CD8-positive, alpha-beta memory T cell (primary cell): ENCODE results near the gene KPTN. TPM values are rescaled to one million over a fixed set of nuclear protein-coding genes. Genes with fewer than 3 reads are reported as not detected.
A peak's percentile ranks its signal among the peaks of the same experiment; 100 is the strongest.

Experiments used
- CTCF ChIA-PET: fragments of 350-600 bp; sonication (Branson Sonifier 250); formaldehyde crosslinking; loops from one replicate; lab custom pipeline; 2021; ENCODE audit warnings: antibody characterized with exemption; lab: Charles Lee
- POLR2A ChIA-PET: fragments of 350-600 bp; sonication (Branson Sonifier 250); formaldehyde crosslinking; loops from one replicate; lab custom pipeline; 2021; ENCODE audit warnings: antibody characterized with exemption; lab: Charles Lee
- DNase-seq, 5 donors: peaks; one replicate each; pipeline versions ENCODE4 v3.0.0 to v3.0.0-alpha.2; 2020 to 2022; ENCODE audit warnings: mixed read lengths in 1 of 5
- H3K27ac ChIP-seq: one replicate; pipeline ENCODE4 v1.7.0; 2013; ENCODE audit warnings: low read depth, mild to moderate bottlenecking, low read length, moderate library complexity
- H3K27me3 ChIP-seq: 2 replicates; pipeline ENCODE4 v1.7.0; 2013; ENCODE audit warnings: low read length, mild to moderate bottlenecking; ENCODE audit not compliant: insufficient read depth, poor library complexity, severe bottlenecking
- H3K36me3 ChIP-seq: 2 replicates; pipeline ENCODE4 v1.7.0; 2013; ENCODE audit warnings: mild to moderate bottlenecking, low read length, moderate library complexity; ENCODE audit not compliant: insufficient read depth
- H3K4me1 ChIP-seq: 2 replicates; pipeline ENCODE4 v1.7.0; 2013; ENCODE audit warnings: mild to moderate bottlenecking, low read length, moderate library complexity; ENCODE audit not compliant: insufficient read depth
- H3K4me3 ChIP-seq: 2 replicates; pipeline ENCODE4 v1.7.0; 2013; ENCODE audit warnings: mild to moderate bottlenecking, low read length
- H3K9me3 ChIP-seq: 2 replicates; pipeline ENCODE4 v1.7.0; 2013; ENCODE audit warnings: mild to moderate bottlenecking, low read length
- H3K27ac Mint-ChIP-seq, 8 donors: one replicate each; pipeline ENCODE4 v1.8.0; 2020 to 2021; ENCODE audit warnings: mixed read lengths in 8 of 8, mild to moderate bottlenecking in 6 of 8, inconsistent platforms in 3 of 8, moderate library complexity in 3 of 8
- H3K27me3 Mint-ChIP-seq, 2 donors: one replicate each; pipeline ENCODE4 v1.8.0; 2020 to 2021; ENCODE audit warnings: mixed read lengths in 2 of 2, mild to moderate bottlenecking in 1 of 2, moderate library complexity in 1 of 2
- H3K36me3 Mint-ChIP-seq, 3 donors: one replicate each; pipeline ENCODE4 v1.8.0; 2020 to 2021; ENCODE audit warnings: mixed read lengths in 3 of 3, inconsistent platforms in 1 of 3, mild to moderate bottlenecking in 1 of 3
- H3K4me1 Mint-ChIP-seq, 3 donors: one replicate each; pipeline ENCODE4 v1.8.0; 2020 to 2021; ENCODE audit warnings: mixed read lengths in 3 of 3, inconsistent platforms in 1 of 3, mild to moderate bottlenecking in 1 of 3
- H3K4me3 Mint-ChIP-seq, 7 donors: one replicate each; pipeline ENCODE4 v1.8.0; 2020 to 2021; ENCODE audit warnings: mixed read lengths in 7 of 7, mild to moderate bottlenecking in 6 of 7, moderate library complexity in 4 of 7, inconsistent platforms in 2 of 7
- H3K9me3 Mint-ChIP-seq, 5 donors: one replicate each; pipeline ENCODE4 v1.8.0; 2020 to 2022; ENCODE audit warnings: mixed read lengths in 5 of 5, mild to moderate bottlenecking in 3 of 5, moderate library complexity in 2 of 5, inconsistent platforms in 1 of 5
- polyA plus RNA-seq: library from polyadenylated mRNA; unstranded; fragments of 300-500 nt; fragmentation: Illumina TruSeq; gene quantifications from one replicate; pipeline ENCODE4 v1.2.3, GENCODE V29; 2021
- total RNA-seq, 2 experiments: library from RNA; stranded (reverse); gene quantifications; one replicate each; pipeline ENCODE4 v1.2.3, GENCODE V29; 2021

KPTN gene
- total and polyA plus RNA-seq, 3 experiments from 2014 or later: 5.9 to 12.4 (median 10.8) TPM

DNA sequence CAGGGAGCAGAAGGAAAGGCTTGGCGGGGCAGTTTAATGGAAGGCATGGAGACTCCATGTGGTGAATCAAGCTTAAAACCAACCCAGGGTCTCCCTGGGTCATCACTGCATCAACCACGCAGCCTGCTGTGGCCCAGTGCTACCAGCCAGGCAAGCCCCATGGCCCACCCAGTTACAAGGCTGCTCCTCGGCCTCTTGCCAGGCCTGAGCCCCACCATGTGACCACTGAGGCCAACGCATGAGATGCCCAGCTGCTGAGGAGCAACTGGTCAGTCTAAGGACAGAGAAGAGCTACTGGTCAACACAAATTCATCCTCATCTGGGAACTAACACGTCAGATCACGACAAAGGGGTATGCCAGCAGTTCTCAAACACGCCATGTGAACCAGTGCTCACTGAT is 15.4 kb upstream of the KPTN start:
- no peaks in the 10 kb centered on the region for H3K4me1 ChIP-seq
- no peak overlapping the region for H3K27ac ChIP-seq
- no peak for DNase-seq
- H3K27me3 ChIP-seq: no peaks in the 10 kb centered on the region
- H3K9me3 Mint-ChIP-seq: no peaks in the 10 kb centered on the region
- H3K4me3 ChIP-seq: no peak overlapping the region
- CTCF ChIA-PET: interaction anchor here (1.2 kb wide), 2 partner anchors 16 kb away, joined by 3 to 4 read pairs; partner anchors contain the start of genes KPTN and NAPA
- H3K36me3 Mint-ChIP-seq: peaks cover 0 to 85% (median 11%) of the 10 kb centered on the region in 3 donors
- H3K4me1 Mint-ChIP-seq: peaks cover 0 to 5% (median 4%) of the 10 kb centered on the region in 3 donors
- no peak overlapping the region for H3K27ac Mint-ChIP-seq
- no peak overlapping the region for H3K4me3 Mint-ChIP-seq
- H3K36me3 ChIP-seq: peaks cover 30% of the 10 kb centered on the region
- no peaks in the 10 kb centered on the region for H3K9me3 ChIP-seq
- H3K27me3 Mint-ChIP-seq: peaks cover 0 to 1% of the 10 kb centered on the region in 2 donors
- POLR2A ChIA-PET: no interaction called here

DNA sequence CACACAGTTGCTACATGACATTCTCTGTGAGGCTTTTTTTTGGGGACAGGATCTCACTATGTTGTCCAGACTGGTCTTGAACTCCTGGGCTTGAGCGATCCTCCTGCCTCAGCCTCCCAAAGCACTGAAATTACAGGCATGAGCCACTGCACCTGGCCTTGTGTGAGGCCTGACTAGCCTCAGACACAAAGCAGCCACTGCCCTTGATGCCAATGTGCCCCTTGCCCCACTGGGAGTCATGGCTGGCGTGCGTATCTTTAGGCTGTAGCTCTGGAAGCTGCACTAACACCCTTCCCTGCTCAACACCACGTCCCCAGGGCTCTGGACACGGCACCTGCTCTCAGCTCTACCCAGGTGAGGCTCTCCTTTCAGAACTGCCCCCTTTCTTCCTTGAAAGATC is 14.5 kb upstream of the KPTN start:
- POLR2A ChIA-PET: no interaction called here

DNA sequence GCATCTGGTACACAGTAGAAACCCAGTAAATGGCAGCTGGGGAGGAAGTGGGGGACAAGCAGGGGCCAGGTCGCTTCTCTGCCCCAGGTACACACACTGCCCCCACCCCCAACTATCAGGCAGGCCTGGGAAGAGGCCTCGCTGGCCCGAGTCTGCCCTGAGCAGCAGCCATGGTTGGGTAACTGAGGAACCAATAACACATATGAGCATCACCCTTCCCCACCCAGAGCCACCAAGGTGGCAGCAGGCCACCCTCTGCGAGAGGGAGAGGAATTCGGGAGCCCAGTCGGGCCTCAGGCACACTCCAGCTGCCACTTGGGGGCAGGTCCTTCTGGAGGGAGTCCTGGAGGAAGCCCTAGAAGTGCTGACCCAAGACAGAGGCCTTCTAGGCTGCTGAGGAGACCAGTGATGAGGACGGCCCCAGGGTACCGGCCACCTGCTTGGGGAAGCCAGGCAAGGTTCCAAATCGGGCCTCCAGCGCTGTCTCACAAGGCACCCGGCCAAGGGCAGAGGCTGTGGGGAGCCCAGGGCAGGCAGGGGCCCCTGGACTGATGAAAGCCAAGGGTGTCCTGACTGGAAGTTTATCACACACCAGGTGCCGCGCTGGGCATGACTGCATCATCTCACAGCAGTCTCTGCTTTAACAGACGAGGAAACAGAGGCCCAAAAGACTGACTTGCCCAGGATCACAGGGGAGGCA is 14.0 kb upstream of the KPTN start:
- H3K4me3 ChIP-seq: no peak overlapping the region
- Mint-ChIP-seq H3K27ac (peak overlapping the region in 2 of 8 donors; percentile 19 to 41), H3K36me3 (peaks cover 0 to 84% (median 9%) of the 10 kb centered on the region in 3 donors), H3K4me3 (no peak overlapping the region), H3K4me1 (peaks cover 0 to 4% (median 3%) of the 10 kb centered on the region in 3 donors), H3K9me3 (no peaks in the 10 kb centered on the region), H3K27me3 (peaks cover 0 to 1% of the 10 kb centered on the region in 2 donors)
- no peaks in the 10 kb centered on the region for H3K27me3 ChIP-seq
- H3K27ac ChIP-seq: no peak overlapping the region
- POLR2A ChIA-PET: no interaction called here
- H3K9me3 ChIP-seq: no peaks in the 10 kb centered on the region
- DNase-seq: no peak
- CTCF ChIA-PET: interaction anchor here (1.7 kb wide), 1 partner anchor 14 kb away, joined by 4 read pairs; the partner anchor contains the start of gene KPTN
- no peaks in the 10 kb centered on the region for H3K4me1 ChIP-seq
- H3K36me3 ChIP-seq: peaks cover 18% of the 10 kb centered on the region

More for the DNA sequence above, 14.5 kb upstream of the KPTN start:
- Histone ChIP-seq H3K36me3 (peaks cover 23% of the 10 kb centered on the region), H3K9me3 (no peaks in the 10 kb centered on the region), H3K27ac (no peak overlapping the region), H3K4me1 (no peaks in the 10 kb centered on the region), H3K27me3 (no peaks in the 10 kb centered on the region), H3K4me3 (no peak overlapping the region)
- CTCF ChIA-PET: interaction anchor here (1.2 kb wide), 2 partner anchors 15 to 17 kb away, joined by 3 to 4 read pairs; partner anchors contain the start of genes KPTN and NAPA
- Mint-ChIP-seq H3K27me3 (peaks cover 0 to 1% of the 10 kb centered on the region in 2 donors), H3K27ac (peak overlapping the region in 4 of 8 donors; percentile 24 to 64 (median 44)), H3K4me1 (peaks cover 0 to 5% (median 4%) of the 10 kb centered on the region in 3 donors), H3K4me3 (no peak overlapping the region), H3K36me3 (peaks cover 0 to 84% (median 11%) of the 10 kb centered on the region in 3 donors), H3K9me3 (no peaks in the 10 kb centered on the region)
- DNase-seq: no peak

DNA sequence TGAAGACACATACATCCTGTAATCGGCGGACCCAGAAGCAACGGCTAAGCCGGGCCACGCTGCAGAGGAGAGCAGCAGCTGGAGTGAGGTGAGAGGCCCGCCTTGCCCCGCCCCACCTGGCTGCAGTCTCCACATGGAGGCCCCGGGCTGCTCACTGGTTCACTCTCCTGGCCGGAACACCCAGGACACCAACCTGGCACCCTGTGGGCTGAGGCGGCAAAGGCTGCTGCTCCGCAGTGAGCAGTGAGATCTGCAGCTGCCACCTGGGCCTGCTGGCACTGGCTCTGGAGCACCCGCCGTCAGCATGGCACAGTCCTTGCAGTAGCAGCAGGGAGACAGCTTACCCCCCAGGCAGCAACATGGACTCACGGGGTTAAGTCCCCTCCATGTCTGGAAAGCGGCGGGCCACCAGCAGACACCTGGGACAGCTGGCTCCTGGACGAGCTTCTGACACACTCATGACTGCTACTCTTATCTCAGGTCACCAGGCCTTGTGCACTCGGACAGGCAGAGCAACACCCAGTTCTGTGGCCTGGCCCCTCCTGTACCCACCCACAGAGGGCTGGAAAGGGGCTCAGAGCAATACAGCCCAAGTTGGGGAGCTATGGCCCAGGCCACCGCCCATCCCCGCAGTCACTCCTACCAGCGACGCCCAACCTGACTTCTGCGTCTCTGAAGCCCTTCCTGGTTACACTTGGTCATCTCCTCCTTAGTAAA is 13.2 kb upstream of the KPTN start:
- Mint-ChIP-seq H3K4me1 (peaks cover 0 to 4% (median 3%) of the 10 kb centered on the region in 3 donors), H3K9me3 (no peaks in the 10 kb centered on the region), H3K27me3 (peaks cover 0 to 1% of the 10 kb centered on the region in 2 donors), H3K36me3 (peaks cover 0 to 80% (median 5%) of the 10 kb centered on the region in 3 donors), H3K27ac (peak overlapping the region in 1 of 8 donors; percentile 41), H3K4me3 (no peak overlapping the region)
- no peak overlapping the region for H3K27ac ChIP-seq
- no peak overlapping the region for H3K4me3 ChIP-seq
- H3K9me3 ChIP-seq: no peaks in the 10 kb centered on the region
- H3K4me1 ChIP-seq: no peaks in the 10 kb centered on the region
- POLR2A ChIA-PET: no interaction called here
- peaks cover 13% of the 10 kb centered on the region for H3K36me3 ChIP-seq
- DNase-seq: no peak
- H3K27me3 ChIP-seq: no peaks in the 10 kb centered on the region
- CTCF ChIA-PET: interaction anchor here (1.7 kb wide), 1 partner anchor 13 kb away, joined by 4 read pairs; the partner anchor contains the start of gene KPTN

DNA sequence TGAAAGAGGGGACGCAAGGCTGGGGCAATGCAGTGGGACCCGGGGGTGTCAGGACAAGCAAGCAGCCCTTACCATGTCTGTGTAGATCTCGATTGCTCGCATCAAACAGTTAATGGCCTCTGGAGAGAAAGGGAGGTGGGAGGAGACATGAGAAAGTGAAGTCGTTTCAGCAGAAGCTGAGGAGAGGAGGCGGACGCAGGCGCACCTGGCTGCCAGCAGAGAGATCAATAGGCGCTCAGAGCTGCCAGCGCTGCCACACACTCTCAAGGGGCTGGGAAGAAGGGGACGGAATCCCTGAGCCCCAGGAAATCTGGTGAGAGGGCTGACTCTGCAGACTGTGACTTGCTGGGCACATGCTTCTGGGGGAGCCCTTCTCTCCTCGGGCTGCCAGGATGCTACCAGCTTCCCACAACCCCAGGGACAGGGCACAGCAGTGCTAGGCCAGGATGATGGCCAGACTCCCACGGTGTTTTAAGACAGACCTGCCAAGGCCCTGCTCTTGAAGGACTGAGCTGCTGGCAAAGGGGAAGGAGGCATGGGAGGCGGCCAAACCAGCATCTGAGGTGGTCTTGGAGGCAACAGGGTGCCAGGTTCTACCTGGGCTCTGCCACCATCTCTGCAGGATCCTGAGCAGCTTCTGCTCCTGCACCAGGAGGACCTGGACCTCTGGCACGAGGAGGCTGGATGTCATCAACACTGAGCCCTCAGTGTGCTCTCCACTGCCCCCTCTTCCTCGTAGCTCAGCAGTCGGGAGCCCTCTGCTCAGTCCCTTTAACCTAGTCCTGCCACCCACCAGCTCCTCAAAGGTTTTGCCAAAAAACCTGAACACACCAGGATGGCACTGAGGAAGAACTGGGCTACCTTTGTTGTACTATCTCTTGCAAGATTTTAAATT is 11.7 kb upstream of the KPTN start:
- Histone ChIP-seq H3K9me3 (no peaks in the 10 kb centered on the region), H3K36me3 (peaks cover 13% of the 10 kb centered on the region), H3K27me3 (no peaks in the 10 kb centered on the region), H3K4me3 (no peak overlapping the region), H3K4me1 (no peaks in the 10 kb centered on the region), H3K27ac (no peak overlapping the region)
- H3K9me3 Mint-ChIP-seq: no peaks in the 10 kb centered on the region
- peak overlapping the region in 3 of 7 donors; percentile 26 to 74 (median 44) for H3K4me3 Mint-ChIP-seq
- H3K36me3 Mint-ChIP-seq: peaks cover 0 to 81% (median 2%) of the 10 kb centered on the region in 3 donors
- no peaks in the 10 kb centered on the region for H3K27me3 Mint-ChIP-seq
- no peak for DNase-seq
- CTCF ChIA-PET: interaction anchor here (0.5 to 1.7 kb wide), 2 partner anchors 12 to 30 kb away, joined by 4 read pairs; partner anchors contain the start of gene KPTN
- H3K27ac Mint-ChIP-seq: peak overlapping the region in 7 of 8 donors; percentile 17 to 91 (median 55)
- POLR2A ChIA-PET: interaction anchor here (0.6 kb wide), 1 partner anchor 300 kb away, joined by 5 read pairs; no protein-coding TSS in a partner anchor
- peaks cover 0 to 4% (median 3%) of the 10 kb centered on the region in 3 donors for H3K4me1 Mint-ChIP-seq

DNA sequence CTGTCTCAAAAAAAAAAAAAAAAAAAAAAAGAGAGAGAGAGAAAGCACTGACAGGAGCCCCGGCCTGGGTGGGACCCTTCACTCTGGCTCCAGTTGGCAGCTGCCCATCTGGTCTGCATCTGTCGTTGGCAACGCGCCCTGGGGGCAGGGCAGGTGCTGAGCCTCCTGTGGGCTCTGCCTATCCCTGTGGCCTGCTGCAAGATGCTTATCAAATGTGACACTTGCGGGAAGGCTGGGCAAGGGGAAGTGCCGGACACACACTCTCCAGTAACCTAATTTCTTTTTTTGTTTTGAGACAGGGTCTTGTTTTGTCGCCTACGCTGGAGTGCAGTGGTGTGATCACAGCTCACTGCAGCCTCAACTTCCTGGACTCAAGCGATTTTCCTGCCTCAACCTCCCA is 10.7 kb upstream of the KPTN start:
- H3K36me3 Mint-ChIP-seq: peaks cover 3 to 80% (median 4%) of the 10 kb centered on the region in 3 donors
- H3K27ac Mint-ChIP-seq: peak overlapping the region in 3 of 8 donors; percentile 22 to 57 (median 55)
- no peak overlapping the region for H3K27ac ChIP-seq
- CTCF ChIA-PET: interaction anchor here (1.1 kb wide), 1 partner anchor 21 kb away, joined by 4 read pairs; the partner anchor contains the start of gene NAPA
- POLR2A ChIA-PET: no interaction called here
- no peaks in the 10 kb centered on the region for H3K27me3 ChIP-seq
- no peaks in the 10 kb centered on the region for H3K4me1 ChIP-seq
- peaks cover 9% of the 10 kb centered on the region for H3K36me3 ChIP-seq
- H3K4me3 Mint-ChIP-seq: no peak overlapping the region
- peaks cover 0 to 4% (median 3%) of the 10 kb centered on the region in 3 donors for H3K4me1 Mint-ChIP-seq
- DNase-seq: no peak
- no peak overlapping the region for H3K4me3 ChIP-seq
- no peaks in the 10 kb centered on the region for H3K9me3 Mint-ChIP-seq
- no peaks in the 10 kb centered on the region for H3K27me3 Mint-ChIP-seq
- no peaks in the 10 kb centered on the region for H3K9me3 ChIP-seq

DNA sequence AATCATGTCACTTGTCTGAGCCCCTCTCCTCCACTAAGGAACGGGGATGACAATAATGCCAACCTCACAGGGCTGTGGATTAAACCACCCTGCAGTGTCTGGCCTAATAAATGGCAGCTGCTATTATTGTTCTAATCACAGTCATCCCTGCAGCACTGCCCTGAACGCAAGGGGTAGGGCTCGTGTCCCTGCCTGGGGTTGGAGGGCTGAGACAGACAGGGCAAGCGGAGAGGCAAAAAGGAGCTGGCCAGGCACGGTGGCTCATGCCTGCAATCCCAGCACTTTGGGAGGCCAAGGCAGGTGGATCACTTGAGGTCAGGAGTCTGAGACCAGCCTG is 10.2 kb upstream of the KPTN start:
- no peak for DNase-seq
- Mint-ChIP-seq H3K27me3 (no peaks in the 10 kb centered on the region), H3K9me3 (no peaks in the 10 kb centered on the region), H3K4me1 (peaks cover 0 to 4% (median 3%) of the 10 kb centered on the region in 3 donors), H3K27ac (peak overlapping the region in 2 of 8 donors; percentile 57 to 62), H3K4me3 (no peak overlapping the region), H3K36me3 (peaks cover 3 to 80% (median 4%) of the 10 kb centered on the region in 3 donors)
- H3K4me3 ChIP-seq: no peak overlapping the region
- no peaks in the 10 kb centered on the region for H3K4me1 ChIP-seq
- CTCF ChIA-PET: interaction anchor here (1.1 kb wide), 1 partner anchor 21 kb away, joined by 4 read pairs; the partner anchor contains the start of gene NAPA
- no peaks in the 10 kb centered on the region for H3K9me3 ChIP-seq
- H3K27ac ChIP-seq: no peak overlapping the region
- POLR2A ChIA-PET: no interaction called here
- H3K36me3 ChIP-seq: peaks cover 9% of the 10 kb centered on the region
- H3K27me3 ChIP-seq: no peaks in the 10 kb centered on the region
